OCI-LY3 (cell line): ENCODE data around the gene SART3.

Experiments used
- CTCF ChIP-seq: fragments of 200-600, 300-600 bp; sonication (generic); IDR thresholded peaks from 2 replicates; pipeline ENCODE4 v1.5.1; 2014; ENCODE audit warnings: antibody characterized with exemption, low read length, low read depth
- EZH2phosphoT487 ChIP-seq: fragments of 200-600 bp; shearing (Covaris generic); IDR thresholded peaks from 2 replicates; pipeline ENCODE4 v1.6.1; 2018; ENCODE audit warnings: antibody characterized with exemption, mixed run types, low read depth

DNA sequence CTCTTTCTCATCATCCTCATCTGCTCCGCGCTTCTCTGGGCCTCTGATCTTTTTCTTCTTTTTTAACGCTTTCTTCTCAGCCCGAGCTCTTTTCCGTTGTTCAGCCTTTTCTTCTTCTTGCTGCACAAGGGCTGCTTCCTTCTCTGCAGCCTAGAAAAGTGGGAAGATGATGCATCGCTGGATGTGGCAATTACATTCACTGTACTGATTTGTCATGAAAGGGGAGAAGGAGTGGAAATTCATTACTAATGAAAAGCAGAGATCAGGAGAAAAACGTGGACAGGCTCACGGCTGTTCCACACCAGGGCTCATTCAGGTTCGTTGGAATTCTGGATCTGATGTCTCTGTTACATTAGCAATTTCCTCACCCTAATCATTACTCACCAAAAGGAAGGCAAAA, 30.8 kb downstream of the SART3 start:
- TF ChIP-seq CTCF, result no peak
- no peak for TF ChIP-seq EZH2phosphoT487
